NCI-H2227 treated with DMSO at 0.1 percent for 48 hours (cell line): ENCODE measurements around the gene WHRN.
A peak's percentile ranks its signal among the peaks of the same experiment; 100 is the strongest.

Source experiments
- DNase-seq: peaks from one replicate; lab custom pipeline; 2025; lab: John Stamatoyannopoulos, UW

Gene WHRN

DNA sequence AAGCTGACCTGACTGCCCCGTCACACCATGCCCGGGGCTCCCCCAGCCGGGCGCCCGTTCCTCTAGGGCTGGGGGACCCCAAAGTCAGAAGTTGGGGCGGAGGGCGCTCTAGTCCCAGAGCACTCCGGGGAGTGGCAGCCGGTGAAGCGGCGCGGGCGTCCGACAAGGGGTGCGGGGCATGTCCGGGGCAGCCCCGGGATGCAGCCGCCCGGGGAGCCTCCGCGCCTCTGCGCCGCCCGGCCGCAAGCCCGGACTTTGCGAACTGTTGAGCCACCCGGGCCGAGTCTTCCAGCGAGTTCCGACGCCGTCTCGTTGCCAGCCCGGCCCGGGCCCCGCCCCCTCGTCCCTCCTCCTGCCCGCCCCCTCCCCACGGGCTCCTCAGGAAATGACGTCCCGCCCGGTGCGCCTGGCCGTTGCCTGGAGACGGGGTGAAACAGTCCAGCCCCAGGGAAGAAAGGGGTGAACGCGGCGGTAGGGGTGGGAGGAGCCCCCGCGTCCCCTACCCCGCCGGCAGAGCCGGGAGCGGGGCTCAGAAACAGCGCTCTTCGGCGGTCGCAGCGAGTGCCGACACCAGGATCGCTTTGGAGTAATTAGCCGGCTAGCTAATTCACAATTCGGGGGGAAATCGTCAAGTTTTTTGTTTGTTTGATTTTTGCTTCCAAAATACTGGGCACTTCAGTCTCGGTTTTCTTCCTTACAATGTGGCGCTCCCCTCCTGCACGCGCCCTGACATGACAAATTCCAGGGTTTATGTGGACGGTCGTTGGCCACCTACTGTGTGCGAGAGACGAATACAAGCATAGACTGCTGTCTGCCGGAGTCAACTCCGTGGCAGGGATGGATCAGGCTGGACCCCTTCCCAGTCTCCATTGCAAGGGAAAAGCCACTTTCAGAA, at the start of gene WHRN:
Gene WHRN, minus strand, starts transcription at position 287 of the 895 bp plus-strand sequence. CDS start 672 bp downstream, outside the sequence.
- peak; percentile 82 for DNase-seq

DNA sequence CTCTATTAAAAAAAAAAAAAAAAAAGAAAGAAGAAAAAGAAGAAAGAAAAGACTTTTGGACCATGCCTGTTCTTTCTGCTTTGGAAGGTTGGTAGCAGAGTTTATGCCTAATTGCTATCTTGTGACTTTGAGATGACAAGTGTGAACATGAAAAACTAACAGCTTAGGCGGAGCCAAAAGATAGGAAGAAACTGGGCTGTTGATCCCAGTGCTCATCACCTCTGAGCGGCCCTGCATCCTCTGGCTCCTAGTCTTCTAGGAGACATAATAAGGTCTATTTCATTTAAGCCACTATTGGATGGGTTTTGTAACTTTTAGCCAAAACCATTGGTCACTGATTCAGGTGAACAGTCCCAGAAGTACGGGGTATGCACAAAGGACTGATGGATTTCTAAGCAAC, 47.9 kb upstream of the WHRN start:
- no peak for DNase-seq

DNA sequence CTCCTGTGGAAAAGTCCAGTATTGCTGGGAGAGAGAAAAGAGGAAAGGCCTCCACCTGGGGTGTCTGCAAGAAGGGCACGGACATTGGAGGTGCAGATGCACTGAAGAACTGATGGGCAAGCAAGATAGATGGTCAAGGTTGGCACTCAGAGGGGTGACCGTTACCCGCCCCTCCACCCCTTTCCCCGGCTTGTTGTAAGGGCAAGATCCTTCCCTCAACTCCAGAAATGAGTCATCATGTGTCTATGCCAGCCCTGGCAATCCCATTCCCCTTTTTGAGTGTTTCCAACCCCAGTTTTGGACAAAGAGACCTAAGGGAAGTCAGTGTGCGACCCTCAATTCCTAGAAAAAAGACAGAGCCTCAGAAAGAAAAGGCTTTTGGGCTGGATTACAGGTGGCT, 47.4 kb upstream of the WHRN start:
- DNase-seq: no peak

- DNase-seq: peak; percentile 50
These were observed 46.7 kb upstream of the WHRN start for GRCh38 chr9:114551750-114552685.

DNA sequence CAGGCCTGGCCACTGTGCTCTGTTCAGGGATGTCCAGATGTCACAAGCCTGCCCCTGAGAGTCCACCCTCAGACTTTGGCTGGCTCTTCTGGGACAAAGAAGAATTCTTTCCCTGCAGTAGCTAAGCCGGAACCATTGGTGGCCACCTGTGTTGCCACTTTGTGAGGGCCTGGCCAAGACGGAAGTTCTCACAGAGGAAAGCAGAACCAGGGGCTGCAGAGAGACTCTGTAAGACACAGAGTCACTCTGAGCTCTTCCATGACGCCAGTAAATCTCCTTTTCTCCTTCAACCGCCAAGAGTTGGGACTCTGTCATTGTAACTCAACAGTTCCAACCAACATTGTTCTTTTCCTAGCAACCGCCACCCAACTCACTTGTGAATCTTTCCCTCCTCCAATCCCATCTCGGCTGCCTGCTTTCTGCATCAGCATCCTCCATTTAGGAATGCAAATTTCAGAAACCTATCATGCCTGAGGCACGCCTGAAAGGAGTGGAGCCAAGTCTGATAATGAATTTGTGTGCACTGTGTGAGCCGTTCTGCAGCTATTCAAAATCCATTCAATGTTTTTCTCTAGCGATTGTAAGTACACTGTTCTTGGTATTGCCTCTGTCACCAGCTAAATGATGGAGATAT, 44.5 kb upstream of the WHRN start:
- DNase-seq: no peak

- no peak for DNase-seq
These were observed 41.6 kb upstream of the WHRN start for GRCh38 chr9:114546851-114547250.

- no peak for DNase-seq
These were observed 39.8 kb upstream of the WHRN start for GRCh38 chr9:114545055-114545454.

- DNase-seq: no peak
These were observed 34.6 kb upstream of the WHRN start for GRCh38 chr9:114539701-114540380.

GRCh38 chr9:114538241-114538640, 33.0 kb upstream of the WHRN start:
- no peak for DNase-seq

DNA sequence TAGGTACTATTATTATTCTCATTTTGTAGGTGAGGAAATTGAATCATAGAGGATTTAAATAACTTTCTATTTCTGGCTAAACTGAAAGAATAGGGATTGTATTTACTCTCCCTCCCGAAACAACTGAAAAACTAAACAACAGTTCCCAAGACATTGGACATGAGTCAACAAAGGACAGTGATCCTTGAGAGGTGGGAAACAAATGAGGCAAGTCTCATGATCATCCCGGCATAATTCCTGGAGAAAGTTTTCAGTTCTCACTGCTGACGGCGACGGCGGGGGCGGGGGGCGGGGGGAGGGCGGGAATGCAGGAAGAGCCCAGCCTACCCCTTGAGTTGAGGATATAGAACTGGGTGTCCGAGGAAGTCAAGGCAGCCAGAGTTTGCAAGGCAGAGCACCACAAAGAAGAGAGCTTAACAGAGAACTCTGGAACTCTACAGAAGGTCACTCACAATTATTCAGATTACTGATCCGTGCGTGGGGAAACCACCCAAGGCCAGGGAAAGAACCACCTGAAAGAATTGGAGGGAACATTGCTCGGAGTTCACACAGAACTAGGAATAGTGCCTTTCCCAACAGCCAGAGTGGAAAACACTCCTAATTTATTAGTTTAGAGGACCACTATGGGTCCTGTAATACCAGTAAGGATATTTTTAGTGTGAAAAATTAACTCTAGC, 27.4 kb upstream of the WHRN start:
- DNase-seq: no peak

DNA sequence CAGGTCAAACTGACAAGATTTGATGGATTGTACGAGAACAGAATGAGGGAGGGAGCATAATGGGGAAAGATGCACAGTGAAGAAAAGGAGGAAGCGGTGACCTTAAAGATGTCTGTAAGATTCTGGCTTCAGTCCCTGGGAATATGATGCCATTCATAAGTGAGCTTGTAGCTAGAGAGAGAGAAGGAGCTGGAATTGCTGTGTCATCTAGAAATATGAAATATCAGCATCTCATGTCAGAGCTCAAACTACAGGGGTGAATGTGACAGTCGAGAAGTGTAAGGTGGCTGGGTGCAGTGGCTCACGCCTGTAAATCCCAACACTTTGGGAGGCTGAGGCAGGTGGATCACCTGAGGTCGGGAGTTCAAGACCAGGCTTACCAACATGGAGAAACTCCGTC, 24.0 kb upstream of the WHRN start:
- no peak for DNase-seq

DNA sequence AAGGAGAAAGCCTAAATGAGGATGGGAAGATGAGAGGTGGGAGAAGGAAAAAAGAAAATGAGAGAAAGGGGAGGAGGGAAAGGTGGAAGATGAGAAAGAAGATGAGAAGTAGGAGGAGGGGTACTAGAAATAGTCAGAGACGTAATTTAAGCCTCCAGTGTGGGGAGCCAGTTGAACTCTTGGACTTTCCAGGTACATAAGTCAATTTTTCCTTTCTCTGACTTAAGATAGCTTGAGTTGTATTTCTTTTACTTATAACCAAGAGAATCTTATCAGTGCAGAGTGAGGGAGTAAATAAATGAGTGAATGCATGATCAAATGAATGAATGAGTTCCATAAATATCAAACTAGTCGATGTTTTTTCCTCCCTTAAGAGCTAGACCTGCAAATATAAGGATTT, 21.5 kb upstream of the WHRN start:
- no peak for DNase-seq

- DNase-seq: no peak
These were observed 20.2 kb upstream of the WHRN start for GRCh38 chr9:114525513-114525912.

DNA sequence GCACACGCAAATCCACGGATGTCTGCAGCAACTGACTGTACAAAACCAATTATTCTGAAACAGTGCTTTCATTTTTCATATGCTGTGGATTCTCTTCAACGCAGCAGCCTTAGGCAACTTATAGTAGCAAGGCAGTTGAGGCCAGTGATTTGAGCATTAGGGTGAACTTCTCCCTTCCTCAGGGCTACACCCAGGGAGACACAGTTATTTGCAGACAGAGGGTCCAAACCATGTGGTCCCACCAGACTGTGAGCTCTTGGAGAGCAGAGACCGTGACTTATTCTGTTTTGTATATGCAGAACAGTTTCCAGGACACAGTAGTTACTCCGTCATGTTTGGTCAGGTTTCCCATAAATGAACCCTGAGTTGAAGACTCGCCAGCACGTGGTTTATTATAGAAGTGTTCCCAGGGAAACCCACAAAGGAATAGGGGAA, 19.0 kb upstream of the WHRN start:
- no peak for DNase-seq

DNA sequence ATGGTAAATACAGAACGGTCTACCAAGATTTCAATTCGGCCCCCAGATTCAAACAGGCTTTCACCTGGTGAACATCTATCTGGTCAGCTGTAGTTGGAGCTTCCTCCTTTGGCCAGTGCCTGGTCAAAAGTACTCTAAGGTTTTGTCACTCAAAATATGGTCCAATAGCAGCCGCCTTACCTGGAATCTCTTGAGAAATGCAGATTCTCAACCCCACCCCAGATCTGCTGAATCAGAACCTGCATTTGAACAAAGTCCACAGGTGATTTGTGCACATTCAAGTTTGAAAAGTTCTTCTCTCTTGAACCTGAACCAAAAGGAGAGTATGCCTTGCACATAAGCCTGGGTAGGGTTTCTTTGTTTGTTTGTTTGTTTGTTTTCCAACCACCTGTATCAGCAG, 17.6 kb upstream of the WHRN start:
- no peak for DNase-seq

DNA sequence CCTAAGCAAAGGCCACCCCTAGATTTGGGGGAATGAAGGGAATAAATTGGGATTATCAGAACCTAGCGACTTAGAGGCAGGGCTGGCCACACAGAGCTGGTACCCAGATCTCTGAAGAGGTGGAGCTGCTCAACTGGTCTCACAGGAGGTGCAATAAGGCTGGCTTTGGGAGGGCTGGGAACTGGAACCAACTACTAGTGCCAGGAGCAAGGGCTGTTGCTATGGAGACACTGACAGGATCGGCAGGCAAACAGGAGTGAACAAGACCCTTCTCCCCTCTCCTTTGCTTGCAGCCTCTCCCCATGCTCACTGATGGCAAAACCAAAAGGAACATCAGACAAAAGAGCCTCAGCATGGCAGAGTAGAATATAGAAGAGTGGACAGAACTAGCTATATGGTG, 17.0 kb upstream of the WHRN start:
- no peak for DNase-seq

DNA sequence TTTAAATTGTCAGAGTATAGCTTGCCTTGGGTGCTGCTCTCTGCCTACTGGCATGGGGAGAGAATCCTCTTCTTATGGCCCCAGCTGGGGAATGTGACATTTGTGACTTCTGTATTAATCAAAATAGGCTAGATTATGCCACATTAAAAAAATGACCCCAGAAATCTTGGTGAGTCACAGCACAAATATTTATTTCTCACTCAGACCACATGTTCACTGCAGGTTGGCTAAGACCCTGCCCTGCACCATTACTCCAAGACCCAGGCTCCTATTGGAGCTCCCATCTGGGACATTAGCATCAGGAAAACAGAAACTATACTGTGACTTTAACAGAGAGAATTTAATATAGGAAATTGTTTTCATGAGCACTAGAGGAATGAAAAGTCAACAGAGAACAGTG, 16.6 kb upstream of the WHRN start:
- no peak for DNase-seq

GRCh38 chr9:114518599-114519022, 13.3 kb upstream of the WHRN start:
- no peak for DNase-seq

- no peak for DNase-seq
These were observed 12.8 kb upstream of the WHRN start for GRCh38 chr9:114518120-114518519.

GRCh38 chr9:114516913-114517312, 11.6 kb upstream of the WHRN start:
- DNase-seq: no peak

DNA sequence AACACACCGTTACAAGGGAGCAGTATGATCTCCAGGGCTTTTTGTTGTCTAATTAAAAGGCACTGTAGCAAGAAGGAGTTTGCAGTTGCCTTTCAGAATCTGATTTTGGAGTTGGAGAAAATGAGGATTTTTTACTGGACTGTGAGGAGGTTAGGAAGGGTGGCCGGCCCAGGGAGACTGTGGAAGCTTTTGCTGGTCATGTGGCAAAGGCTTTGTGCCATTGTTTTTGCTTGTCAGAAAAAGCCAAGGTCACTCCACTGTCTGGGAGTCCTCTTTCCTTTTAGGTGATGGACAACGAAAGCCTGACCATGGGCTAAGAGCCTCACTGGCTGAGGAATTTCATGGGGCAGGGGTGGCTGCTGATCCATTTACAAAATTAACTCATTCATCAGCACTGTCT, 10.3 kb upstream of the WHRN start:
- DNase-seq: no peak
